GM12891 (cell line): ENCODE results near the gene PRAMEF11.
"Not testable (repeated sequence)": the region's sequence is repeated elsewhere in the genome, so short reads cannot be mapped to it uniquely, and the experiment has no call there.

Experiments
- POLR2A ChIP-seq: IDR thresholded peaks from 2 replicates; pipeline ENCODE4 v1.6.1; 2011; ENCODE audit warnings: low read depth, low read length, control low read depth
- TAF1 ChIP-seq: IDR thresholded peaks from 2 replicates; pipeline ENCODE4 v1.6.1; 2011; ENCODE audit warnings: low read depth, low read length, control low read depth

DNA sequence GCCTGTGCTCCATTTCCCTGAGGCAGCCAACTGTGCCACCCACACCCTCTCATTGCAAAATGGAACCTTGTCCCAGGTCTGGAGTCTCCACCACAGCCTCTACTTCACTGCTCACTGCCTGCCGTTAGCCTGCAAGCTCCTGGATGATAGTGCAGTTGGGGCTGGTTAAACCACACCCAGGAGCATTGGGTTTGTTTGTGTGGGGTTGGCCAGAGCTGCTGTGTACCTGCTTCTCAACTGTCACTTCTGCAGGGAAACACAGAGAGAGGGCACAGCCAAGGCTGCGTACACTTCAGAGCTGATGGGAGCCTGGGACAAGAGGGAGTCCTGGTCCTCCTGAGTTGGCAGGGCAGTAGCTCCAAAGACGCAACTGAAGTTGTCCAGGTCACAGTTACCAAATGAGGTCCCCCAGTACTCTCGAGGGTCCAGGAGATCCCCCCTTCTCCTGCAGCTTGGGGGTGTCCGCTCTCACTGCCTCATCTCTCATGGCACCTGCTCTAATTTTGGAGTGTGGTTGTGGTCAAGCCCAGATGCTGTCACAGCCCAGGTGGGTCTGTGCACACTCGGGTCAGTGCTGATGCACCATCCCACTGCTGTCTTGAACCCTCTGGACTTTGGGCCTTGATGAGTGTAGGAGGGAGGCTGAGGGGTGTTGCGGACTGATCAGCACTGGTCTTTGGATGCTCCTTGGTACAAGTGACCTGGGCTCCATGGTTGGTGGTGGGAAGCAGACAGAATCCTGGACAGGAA, 32.1 kb upstream of the PRAMEF11 start:
- TF ChIP-seq POLR2A, TAF1: not testable (repeated sequence)
